GM12875 (cell line): Measurements from ENCODE around the gene MYO10.

Experiments used
- H3K4me3 ChIP-seq: one replicate; pipeline ENCODE4 v1.5.1; 2011; ENCODE audit warnings: low read depth, low read length, control low read depth
- TF ChIP-seq, protein P1 (sequence below): IDR thresholded peaks from 2 replicates; pipeline ENCODE4 v1.5.1; 2011; ENCODE audit warnings: low read depth, mild to moderate bottlenecking, control low read depth, inconsistent platforms, low read length, moderate library complexity, borderline replicate concordance; ENCODE audit not compliant: insufficient read depth

Gene MYO10

DNA sequence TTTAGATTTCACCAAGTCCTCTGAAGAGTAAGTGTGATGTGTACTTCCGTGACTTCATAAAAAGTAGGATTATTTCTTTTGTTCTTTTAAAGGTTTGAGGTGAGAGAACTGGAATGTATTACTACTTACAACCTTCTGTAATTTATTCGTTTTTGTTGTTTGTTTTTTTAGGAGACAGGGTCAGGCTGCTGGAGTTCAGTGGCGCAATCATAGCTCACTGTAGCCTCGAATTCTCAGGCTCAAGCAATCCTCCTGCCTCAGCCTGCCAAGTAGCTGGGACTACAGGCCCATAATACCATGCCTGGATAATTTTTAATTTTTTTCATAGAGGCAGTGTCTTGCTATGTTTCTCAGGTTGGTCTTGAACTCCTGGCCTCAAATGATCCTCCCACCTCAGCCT is 251.0 kb downstream of the MYO10 start:
- H3K4me3 ChIP-seq = no peak overlapping the region
- TF ChIP-seq, protein P1, sequence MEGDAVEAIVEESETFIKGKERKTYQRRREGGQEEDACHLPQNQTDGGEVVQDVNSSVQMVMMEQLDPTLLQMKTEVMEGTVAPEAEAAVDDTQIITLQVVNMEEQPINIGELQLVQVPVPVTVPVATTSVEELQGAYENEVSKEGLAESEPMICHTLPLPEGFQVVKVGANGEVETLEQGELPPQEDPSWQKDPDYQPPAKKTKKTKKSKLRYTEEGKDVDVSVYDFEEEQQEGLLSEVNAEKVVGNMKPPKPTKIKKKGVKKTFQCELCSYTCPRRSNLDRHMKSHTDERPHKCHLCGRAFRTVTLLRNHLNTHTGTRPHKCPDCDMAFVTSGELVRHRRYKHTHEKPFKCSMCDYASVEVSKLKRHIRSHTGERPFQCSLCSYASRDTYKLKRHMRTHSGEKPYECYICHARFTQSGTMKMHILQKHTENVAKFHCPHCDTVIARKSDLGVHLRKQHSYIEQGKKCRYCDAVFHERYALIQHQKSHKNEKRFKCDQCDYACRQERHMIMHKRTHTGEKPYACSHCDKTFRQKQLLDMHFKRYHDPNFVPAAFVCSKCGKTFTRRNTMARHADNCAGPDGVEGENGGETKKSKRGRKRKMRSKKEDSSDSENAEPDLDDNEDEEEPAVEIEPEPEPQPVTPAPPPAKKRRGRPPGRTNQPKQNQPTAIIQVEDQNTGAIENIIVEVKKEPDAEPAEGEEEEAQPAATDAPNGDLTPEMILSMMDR = no peak

DNA sequence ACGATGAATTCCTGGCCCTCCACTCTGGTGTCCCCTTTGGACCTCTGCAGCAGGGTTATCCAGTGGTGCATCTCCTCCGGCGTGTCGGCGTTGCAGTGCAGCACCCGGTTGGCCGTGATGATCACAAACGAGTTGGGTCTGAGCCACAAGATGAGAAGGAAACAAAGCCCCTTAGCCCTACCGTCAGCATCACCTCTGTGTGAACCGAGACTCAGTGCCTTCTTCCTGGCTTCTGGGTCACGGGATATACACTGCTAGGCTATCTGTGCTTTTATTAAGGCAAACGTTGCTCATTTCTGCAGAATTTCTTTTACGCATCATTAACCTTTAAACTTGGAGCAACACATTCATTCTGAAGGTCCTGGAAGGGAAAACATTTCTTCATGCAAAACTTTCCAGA is 254.2 kb downstream of the MYO10 start:
- TF ChIP-seq, protein P1 = no peak
- no peak overlapping the region for H3K4me3 ChIP-seq

- TF ChIP-seq, protein P1 = no peak
- no peak overlapping the region for H3K4me3 ChIP-seq
Measured at GRCh38 chr5:16679863-16680262, 256.2 kb downstream of the MYO10 start.

- H3K4me3 ChIP-seq = no peak overlapping the region
- TF ChIP-seq, protein P1 = no peak
Measured at GRCh38 chr5:16679190-16679589, 256.9 kb downstream of the MYO10 start.

GRCh38 chr5:16675806-16676205 is 260.3 kb downstream of the MYO10 start:
- no peak overlapping the region for H3K4me3 ChIP-seq
- TF ChIP-seq, protein P1 = no peak

DNA sequence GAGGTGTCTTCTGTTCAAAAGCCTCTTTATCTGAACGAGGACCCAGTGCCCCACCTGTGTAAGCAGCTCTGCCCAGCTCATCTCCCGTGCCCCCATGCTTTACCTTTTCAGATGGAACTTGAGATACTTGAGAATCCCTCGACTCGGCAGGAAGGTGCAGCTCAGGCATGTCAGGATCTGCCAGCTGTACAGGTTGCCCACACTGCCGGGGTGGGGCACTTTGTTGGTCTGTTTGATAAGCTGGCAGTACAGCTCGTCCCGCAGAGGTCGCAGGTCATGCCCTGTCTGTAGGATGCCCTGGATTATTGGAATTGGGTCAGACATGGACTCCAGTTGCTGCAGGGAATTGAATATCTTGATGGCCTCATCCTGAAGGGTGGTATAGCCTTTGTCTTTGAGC is 261.3 kb downstream of the MYO10 start:
- TF ChIP-seq, protein P1 = no peak
- H3K4me3 ChIP-seq = no peak overlapping the region

DNA sequence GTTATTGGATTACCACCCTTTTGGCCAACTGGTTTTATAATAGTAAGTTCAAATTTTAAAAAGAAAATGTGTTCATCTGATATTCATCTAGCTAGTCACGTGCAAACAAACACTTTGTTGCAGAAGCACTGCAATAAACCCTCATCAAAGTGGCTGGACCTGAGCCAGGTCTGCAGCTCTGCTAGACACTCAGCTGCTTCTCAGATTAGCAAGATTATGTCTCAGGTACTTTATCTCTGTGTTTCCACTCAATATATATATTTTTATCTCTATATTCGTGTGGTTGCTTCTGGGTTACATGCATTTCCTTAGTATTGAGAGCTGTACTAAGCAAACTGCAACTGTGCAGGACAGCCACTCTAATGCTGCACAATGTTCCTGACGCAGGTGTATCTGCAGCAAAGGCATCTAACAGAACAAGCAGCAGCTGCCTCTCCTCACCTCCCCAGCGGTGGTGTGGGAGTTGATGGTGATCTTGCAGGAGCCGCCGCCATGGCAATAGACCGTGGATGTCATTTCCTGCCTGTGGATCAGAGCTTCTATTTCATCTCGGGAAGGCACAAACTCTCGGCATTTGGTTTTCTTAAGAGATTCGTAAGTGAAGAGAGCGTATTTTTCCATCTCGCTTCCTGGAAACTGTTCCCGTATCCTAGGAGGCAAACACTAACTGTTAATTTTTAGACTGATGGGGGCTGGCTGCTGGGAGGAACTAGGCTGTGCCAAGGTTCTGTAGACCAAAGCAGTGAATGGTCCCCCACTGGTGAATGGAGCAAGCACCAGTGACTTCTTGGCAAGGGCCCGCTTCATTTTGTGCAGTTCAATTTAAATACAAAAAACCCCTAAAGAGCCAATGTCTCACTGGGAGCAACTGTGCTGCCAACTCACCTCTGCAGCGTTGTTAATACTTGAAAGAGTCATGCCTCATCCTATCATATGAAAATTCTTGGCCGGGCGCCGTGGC is 262.6 kb downstream of the MYO10 start:
- no peak overlapping the region for H3K4me3 ChIP-seq
- TF ChIP-seq, protein P1 = no peak
